ENCODE measurements around the gene GP1BA. TPM values are rescaled to one million over a fixed set of nuclear protein-coding genes. Genes with fewer than 3 reads are reported as not detected.

Gene GP1BA
- total RNA-seq, result not detected

GRCh38 chr17:4931963-4932362 is at the start of gene GP1BA:
GP1BA (plus strand) TSS chr17:4932277; CDS start chr17:4932605, 328 bp downstream.
- H3K27ac Mint-ChIP-seq, result no peak within 1 kb of the TSS
- no peaks in the 10 kb centered on the region for H3K27me3 Mint-ChIP-seq
- DNase-seq (no peak), ATAC-seq (no peak)
- TF ChIP-seq CTCF (IDR thresholded peaks at IDR 0.05), result no peak
- H3K4me3 Mint-ChIP-seq, result no peak within 1 kb of the TSS
- H3K4me1 Mint-ChIP-seq (ENCODE audit: low read depth), result peaks cover 19% of the 10 kb centered on the region
- H3K36me3 Mint-ChIP-seq (ENCODE audit: low read depth), result peaks cover 28% of the 10 kb centered on the region
- POLR2A ChIA-PET, result no interaction called here
- CTCF ChIA-PET, result interaction anchor here (1.0 kb wide), 1 partner anchor 29 kb away, joined by 4 read pairs; the partner anchor contains the start of gene CHRNE
- H3K9me3 Mint-ChIP-seq, result no peaks in the 10 kb centered on the region
- intact Hi-C loops (cut with micrococcal nuclease), result no loop called here

GRCh38 chr17:4884489-4884888 is 47.6 kb upstream of the GP1BA start:
- Mint-ChIP-seq H3K9me3 (no peaks in the 10 kb centered on the region), H3K4me1 (ENCODE audit: low read depth) (no peaks in the 10 kb centered on the region), H3K27me3 (no peaks in the 10 kb centered on the region), H3K27ac (no peak overlapping the region), H3K36me3 (ENCODE audit: low read depth) (peaks cover 11% of the 10 kb centered on the region), H3K4me3 (no peak overlapping the region)
- CTCF ChIA-PET, result interaction anchor here (0.8 to 1.1 kb wide), 2 partner anchors 15 to 98 kb away, joined by 3 read pairs; partner anchors contain the start of gene C17orf107
- DNase-seq (no peak), ATAC-seq (no peak)
- TF ChIP-seq CTCF (IDR thresholded peaks at IDR 0.05), result no peak
- intact Hi-C loops (cut with micrococcal nuclease), result loop anchor here (5.0 kb wide), 1 partner anchor 97 kb away; the partner anchor contains the start of genes GLTPD2 and VMO1
- POLR2A ChIA-PET, result interaction anchor here (0.8 kb wide), 1 partner anchor 14 kb away, joined by 3 read pairs; no protein-coding TSS in a partner anchor

- H3K4me3 Mint-ChIP-seq, result no peak overlapping the region
- TF ChIP-seq CTCF (IDR thresholded peaks at IDR 0.05), result no peak
- H3K27ac Mint-ChIP-seq, result peak overlapping the region; percentile 5
- H3K27me3 Mint-ChIP-seq, result no peaks in the 10 kb centered on the region
- POLR2A ChIA-PET, result interaction anchor here (0.6 kb wide), 1 partner anchor 882 kb away, joined by 3 read pairs; no protein-coding TSS in a partner anchor
- H3K36me3 Mint-ChIP-seq (ENCODE audit: low read depth), result peaks cover 13% of the 10 kb centered on the region
- DNase-seq (no peak), ATAC-seq (no peak)
- H3K9me3 Mint-ChIP-seq, result no peaks in the 10 kb centered on the region
- no peaks in the 10 kb centered on the region for H3K4me1 Mint-ChIP-seq (ENCODE audit: low read depth)
- CTCF ChIA-PET, result interaction anchor here (0.8 to 3.0 kb wide), 3 partner anchors 97 to 466 kb away, joined by 3 to 8 read pairs (median 3); partner anchors contain the start of gene GLTPD2
- intact Hi-C loops (cut with micrococcal nuclease), result loop anchor here (5.0 kb wide), 1 partner anchor 180 kb away; no protein-coding TSS in a partner anchor
Observed at GRCh38 chr17:4886830-4887229, 45.2 kb upstream of the GP1BA start.

- intact Hi-C loops (cut with micrococcal nuclease), result loop anchor here (5.0 kb wide), 1 partner anchor 180 kb away; no protein-coding TSS in a partner anchor
- no peaks in the 10 kb centered on the region for H3K9me3 Mint-ChIP-seq
- DNase-seq (no peak), ATAC-seq (no peak)
- peaks cover 15% of the 10 kb centered on the region for H3K36me3 Mint-ChIP-seq (ENCODE audit: low read depth)
- H3K27ac Mint-ChIP-seq, result no peak overlapping the region
- no peaks in the 10 kb centered on the region for H3K4me1 Mint-ChIP-seq (ENCODE audit: low read depth)
- ChIA-PET CTCF (interaction anchor here (0.8 to 3.3 kb wide), 5 partner anchors 12 to 467 kb away, joined by 3 to 11 read pairs (median 4); partner anchors contain the start of genes C17orf107 and GLTPD2), POLR2A (interaction anchor here (0.6 kb wide), 1 partner anchor 883 kb away, joined by 3 read pairs; no protein-coding TSS in a partner anchor)
- no peaks in the 10 kb centered on the region for H3K27me3 Mint-ChIP-seq
- no peak for TF ChIP-seq CTCF (IDR thresholded peaks at IDR 0.05)
- H3K4me3 Mint-ChIP-seq, result no peak overlapping the region
Observed at GRCh38 chr17:4887581-4887980, 44.5 kb upstream of the GP1BA start.

Data from activated CD8-positive, alpha-beta T cell treated with anti-CD3 and anti-CD28 coated beads for 36 hours (primary cell).